Measurements from ENCODE around the gene SP8. TPM values are rescaled to one million over a fixed set of nuclear protein-coding genes. Genes with fewer than 3 reads are reported as not detected.
"Not testable (repeated sequence)": the region's sequence is repeated elsewhere in the genome, so short reads cannot be mapped to it uniquely, and the experiment has no call there.

SP8 gene
- total RNA-seq, 2 donors from 2014 or later: not detected

GRCh38 chr7:20831451-20831850 lies 44.8 kb upstream of the SP8 start:
- no peaks in the 10 kb centered on the region for H3K36me3 ChIP-seq
- H3K27ac ChIP-seq: no peak overlapping the region
- no peak overlapping the region for H3K4me3 ChIP-seq
- H3K27me3 ChIP-seq (replicated peaks; ENCODE audit: insufficient read depth): no peaks in the 10 kb centered on the region
- no peak for DNase-seq (ENCODE audit: low spot score)
- no peak for ATAC-seq (ENCODE audit: insufficient number of reproducible peaks, low FRiP score, low read depth)
- H3K4me1 ChIP-seq (ENCODE audit: control insufficient read depth in 1 of 2, low read depth in 2 of 2): no peaks in the 10 kb centered on the region
- H3K9me3 ChIP-seq: no peaks in the 10 kb centered on the region
- no peak for TF ChIP-seq CTCF (IDR thresholded peaks at IDR 0.05)

GRCh38 chr7:20828947-20829346 lies 42.3 kb upstream of the SP8 start:
- Histone ChIP-seq H3K36me3 (no peaks in the 10 kb centered on the region), H3K27me3 (replicated peaks; ENCODE audit: insufficient read depth) (no peaks in the 10 kb centered on the region), H3K4me3 (no peak overlapping the region), H3K4me1 (ENCODE audit: control insufficient read depth in 1 of 2, low read depth in 2 of 2) (no peaks in the 10 kb centered on the region), H3K9me3 (no peaks in the 10 kb centered on the region), H3K27ac (no peak overlapping the region)
- no peak for TF ChIP-seq CTCF (IDR thresholded peaks at IDR 0.05)
- ATAC-seq (ENCODE audit: insufficient number of reproducible peaks, low FRiP score, low read depth) (no peak), DNase-seq (ENCODE audit: low spot score) (no peak)

- ATAC-seq (ENCODE audit: insufficient number of reproducible peaks, low FRiP score, low read depth) (no peak), DNase-seq (ENCODE audit: low spot score) (no peak)
- no peaks in the 10 kb centered on the region for H3K9me3 ChIP-seq
- no peak overlapping the region for H3K27ac ChIP-seq
- no peak overlapping the region for H3K4me3 ChIP-seq
- no peaks in the 10 kb centered on the region for H3K4me1 ChIP-seq (ENCODE audit: control insufficient read depth in 1 of 2, low read depth in 2 of 2)
- no peaks in the 10 kb centered on the region for H3K36me3 ChIP-seq
- H3K27me3 ChIP-seq (replicated peaks; ENCODE audit: insufficient read depth): no peaks in the 10 kb centered on the region
- no peak for TF ChIP-seq CTCF (IDR thresholded peaks at IDR 0.05)
Observed at GRCh38 chr7:20827172-20827571, 40.5 kb upstream of the SP8 start.

- no peaks in the 10 kb centered on the region for H3K36me3 ChIP-seq
- no peaks in the 10 kb centered on the region for H3K9me3 ChIP-seq
- no peaks in the 10 kb centered on the region for H3K4me1 ChIP-seq (ENCODE audit: control insufficient read depth in 1 of 2, low read depth in 2 of 2)
- ATAC-seq (ENCODE audit: insufficient number of reproducible peaks, low FRiP score, low read depth): no peak
- no peak for DNase-seq (ENCODE audit: low spot score)
- no peak overlapping the region for H3K4me3 ChIP-seq
- TF ChIP-seq CTCF (IDR thresholded peaks at IDR 0.05): no peak
- H3K27me3 ChIP-seq (replicated peaks; ENCODE audit: insufficient read depth): no peaks in the 10 kb centered on the region
- no peak overlapping the region for H3K27ac ChIP-seq
Observed at GRCh38 chr7:20826243-20826642, 39.6 kb upstream of the SP8 start.

- Histone ChIP-seq H3K9me3 (no peaks in the 10 kb centered on the region), H3K4me3 (no peak overlapping the region), H3K27ac (no peak overlapping the region), H3K36me3 (no peaks in the 10 kb centered on the region), H3K4me1 (ENCODE audit: control insufficient read depth in 1 of 2, low read depth in 2 of 2) (no peaks in the 10 kb centered on the region), H3K27me3 (replicated peaks; ENCODE audit: insufficient read depth) (no peaks in the 10 kb centered on the region)
- DNase-seq (ENCODE audit: low spot score) (no peak), ATAC-seq (ENCODE audit: insufficient number of reproducible peaks, low FRiP score, low read depth) (no peak)
- TF ChIP-seq CTCF (IDR thresholded peaks at IDR 0.05): no peak
Observed at GRCh38 chr7:20825555-20825954, 38.9 kb upstream of the SP8 start.

GRCh38 chr7:20821390-20821789 lies 34.7 kb upstream of the SP8 start:
- H3K36me3 ChIP-seq; H3K27me3 ChIP-seq (replicated peaks; ENCODE audit: insufficient read depth); H3K4me3 ChIP-seq; DNase-seq (ENCODE audit: low spot score); H3K4me1 ChIP-seq (ENCODE audit: control insufficient read depth in 1 of 2, low read depth in 2 of 2); H3K9me3 ChIP-seq; ATAC-seq (ENCODE audit: insufficient number of reproducible peaks, low FRiP score, low read depth); H3K27ac ChIP-seq: not testable (repeated sequence)
